ENCODE measurements around the gene BPIFB1. TPM values are rescaled to one million over a fixed set of nuclear protein-coding genes. Genes with fewer than 3 reads are reported as not detected.
A peak's percentile ranks its signal among the peaks of the same experiment; 100 is the strongest.

The BPIFB1 gene
- total and polyA plus RNA-seq, 2 of the 13 experiments (the other 11 are each of a cell fraction or from before 2014, with no cell fraction given) = 0.82 to 4.4 TPM

DNA sequence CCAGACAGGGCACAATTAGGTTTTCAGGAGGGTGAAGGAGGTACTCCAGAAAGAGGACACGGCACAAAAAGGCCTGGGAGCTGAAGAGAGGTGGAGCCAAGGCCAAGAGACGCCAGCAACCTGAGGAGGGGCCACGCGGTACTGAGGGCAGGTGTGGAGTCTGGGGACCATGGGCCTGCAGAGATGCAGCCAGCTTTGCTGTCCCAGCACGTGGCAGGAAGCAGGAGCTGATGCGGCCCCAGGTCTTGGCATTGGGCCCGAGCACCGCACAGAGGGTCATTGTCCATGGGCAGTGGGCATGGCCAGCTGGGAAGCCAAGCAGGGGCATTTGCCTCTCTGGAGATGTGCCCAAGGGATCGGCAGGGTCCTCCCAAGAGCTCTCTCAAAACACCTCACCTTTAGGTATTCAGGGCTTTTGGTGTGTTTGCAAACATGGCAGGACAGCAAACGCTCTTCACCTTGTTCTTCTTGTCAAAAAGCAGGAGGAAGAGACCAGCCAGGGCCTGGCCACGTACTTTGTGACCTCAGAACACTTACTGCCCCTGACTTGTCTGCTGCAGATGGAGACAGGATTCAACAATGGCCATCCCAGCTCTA, 1.4 kb upstream of the BPIFB1 start (continued):
- TF ChIP-seq, protein P1, sequence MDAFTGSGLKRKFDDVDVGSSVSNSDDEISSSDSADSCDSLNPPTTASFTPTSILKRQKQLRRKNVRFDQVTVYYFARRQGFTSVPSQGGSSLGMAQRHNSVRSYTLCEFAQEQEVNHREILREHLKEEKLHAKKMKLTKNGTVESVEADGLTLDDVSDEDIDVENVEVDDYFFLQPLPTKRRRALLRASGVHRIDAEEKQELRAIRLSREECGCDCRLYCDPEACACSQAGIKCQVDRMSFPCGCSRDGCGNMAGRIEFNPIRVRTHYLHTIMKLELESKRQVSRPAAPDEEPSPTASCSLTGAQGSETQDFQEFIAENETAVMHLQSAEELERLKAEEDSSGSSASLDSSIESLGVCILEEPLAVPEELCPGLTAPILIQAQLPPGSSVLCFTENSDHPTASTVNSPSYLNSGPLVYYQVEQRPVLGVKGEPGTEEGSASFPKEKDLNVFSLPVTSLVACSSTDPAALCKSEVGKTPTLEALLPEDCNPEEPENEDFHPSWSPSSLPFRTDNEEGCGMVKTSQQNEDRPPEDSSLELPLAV (CRISPR knock-in tag; conservative IDR thresholded peaks at IDR 0.05; ENCODE audit: low read depth) = no peak
- no peak for TF ChIP-seq AGO2 (optimal IDR thresholded peaks at IDR 0.05; ENCODE audit: low read depth, low read length)
- TF ChIP-seq, protein P2, sequence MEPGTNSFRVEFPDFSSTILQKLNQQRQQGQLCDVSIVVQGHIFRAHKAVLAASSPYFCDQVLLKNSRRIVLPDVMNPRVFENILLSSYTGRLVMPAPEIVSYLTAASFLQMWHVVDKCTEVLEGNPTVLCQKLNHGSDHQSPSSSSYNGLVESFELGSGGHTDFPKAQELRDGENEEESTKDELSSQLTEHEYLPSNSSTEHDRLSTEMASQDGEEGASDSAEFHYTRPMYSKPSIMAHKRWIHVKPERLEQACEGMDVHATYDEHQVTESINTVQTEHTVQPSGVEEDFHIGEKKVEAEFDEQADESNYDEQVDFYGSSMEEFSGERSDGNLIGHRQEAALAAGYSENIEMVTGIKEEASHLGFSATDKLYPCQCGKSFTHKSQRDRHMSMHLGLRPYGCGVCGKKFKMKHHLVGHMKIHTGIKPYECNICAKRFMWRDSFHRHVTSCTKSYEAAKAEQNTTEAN (CRISPR knock-in tag; conservative IDR thresholded peaks at IDR 0.05) = no peak
- TF ChIP-seq, protein P3, sequence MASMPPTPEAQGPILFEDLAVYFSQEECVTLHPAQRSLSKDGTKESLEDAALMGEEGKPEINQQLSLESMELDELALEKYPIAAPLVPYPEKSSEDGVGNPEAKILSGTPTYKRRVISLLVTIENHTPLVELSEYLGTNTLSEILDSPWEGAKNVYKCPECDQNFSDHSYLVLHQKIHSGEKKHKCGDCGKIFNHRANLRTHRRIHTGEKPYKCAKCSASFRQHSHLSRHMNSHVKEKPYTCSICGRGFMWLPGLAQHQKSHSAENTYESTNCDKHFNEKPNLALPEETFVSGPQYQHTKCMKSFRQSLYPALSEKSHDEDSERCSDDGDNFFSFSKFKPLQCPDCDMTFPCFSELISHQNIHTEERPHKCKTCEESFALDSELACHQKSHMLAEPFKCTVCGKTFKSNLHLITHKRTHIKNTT (CRISPR knock-in tag; IDR thresholded peaks at IDR 0.05) = no peak
- peak; percentile 81; the same call in 1 of the 2 replicates for TF ChIP-seq ERF (CRISPR knock-in tag; IDR thresholded peaks at IDR 0.05)
- TF ChIP-seq SRSF1 (optimal IDR thresholded peaks at IDR 0.05; ENCODE audit: low read depth, low read length) = no peak
- no peak for TF ChIP-seq NR1H2 (CRISPR knock-in tag; IDR thresholded peaks at IDR 0.05; ENCODE audit: borderline replicate concordance, low read depth)
- TF ChIP-seq CCDC6 (CRISPR knock-in tag; IDR thresholded peaks at IDR 0.05) = 0 out of 2 replicates have a peak, but pooled peaks have one; percentile 52
- peak; percentile 81 for TF ChIP-seq TSC22D2 (CRISPR knock-in tag; IDR thresholded peaks at IDR 0.05; ENCODE audit: borderline replicate concordance)
- no peak for TF ChIP-seq REXO4 (CRISPR knock-in tag; IDR thresholded peaks at IDR 0.05; ENCODE audit: borderline replicate concordance)
- TF ChIP-seq, protein P4, sequence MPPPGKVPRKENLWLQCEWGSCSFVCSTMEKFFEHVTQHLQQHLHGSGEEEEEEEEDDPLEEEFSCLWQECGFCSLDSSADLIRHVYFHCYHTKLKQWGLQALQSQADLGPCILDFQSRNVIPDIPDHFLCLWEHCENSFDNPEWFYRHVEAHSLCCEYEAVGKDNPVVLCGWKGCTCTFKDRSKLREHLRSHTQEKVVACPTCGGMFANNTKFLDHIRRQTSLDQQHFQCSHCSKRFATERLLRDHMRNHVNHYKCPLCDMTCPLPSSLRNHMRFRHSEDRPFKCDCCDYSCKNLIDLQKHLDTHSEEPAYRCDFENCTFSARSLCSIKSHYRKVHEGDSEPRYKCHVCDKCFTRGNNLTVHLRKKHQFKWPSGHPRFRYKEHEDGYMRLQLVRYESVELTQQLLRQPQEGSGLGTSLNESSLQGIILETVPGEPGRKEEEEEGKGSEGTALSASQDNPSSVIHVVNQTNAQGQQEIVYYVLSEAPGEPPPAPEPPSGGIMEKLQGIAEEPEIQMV (CRISPR knock-in tag; IDR thresholded peaks at IDR 0.05; ENCODE audit: low read depth) = no peak
- TF ChIP-seq ZNF549 (CRISPR knock-in tag; IDR thresholded peaks at IDR 0.05) = no peak
- peak; percentile 74; the same call in 1 of the 2 replicates for TF ChIP-seq ZSCAN21 (CRISPR knock-in tag; IDR thresholded peaks at IDR 0.05; ENCODE audit: borderline replicate concordance)
- TF ChIP-seq, protein P5, sequence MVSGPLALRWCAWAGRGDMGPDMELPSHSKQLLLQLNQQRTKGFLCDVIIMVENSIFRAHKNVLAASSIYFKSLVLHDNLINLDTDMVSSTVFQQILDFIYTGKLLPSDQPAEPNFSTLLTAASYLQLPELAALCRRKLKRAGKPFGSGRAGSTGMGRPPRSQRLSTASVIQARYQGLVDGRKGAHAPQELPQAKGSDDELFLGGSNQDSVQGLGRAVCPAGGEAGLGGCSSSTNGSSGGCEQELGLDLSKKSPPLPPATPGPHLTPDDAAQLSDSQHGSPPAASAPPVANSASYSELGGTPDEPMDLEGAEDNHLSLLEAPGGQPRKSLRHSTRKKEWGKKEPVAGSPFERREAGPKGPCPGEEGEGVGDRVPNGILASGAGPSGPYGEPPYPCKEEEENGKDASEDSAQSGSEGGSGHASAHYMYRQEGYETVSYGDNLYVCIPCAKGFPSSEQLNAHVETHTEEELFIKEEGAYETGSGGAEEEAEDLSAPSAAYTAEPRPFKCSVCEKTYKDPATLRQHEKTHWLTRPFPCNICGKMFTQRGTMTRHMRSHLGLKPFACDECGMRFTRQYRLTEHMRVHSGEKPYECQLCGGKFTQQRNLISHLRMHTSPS (CRISPR knock-in tag; IDR thresholded peaks at IDR 0.05; ENCODE audit: low read depth) = peak; percentile 95
- no peak for TF ChIP-seq ZIK1 (CRISPR knock-in tag; IDR thresholded peaks at IDR 0.05; ENCODE audit: borderline replicate concordance, low read depth)
- TF ChIP-seq, protein P6, sequence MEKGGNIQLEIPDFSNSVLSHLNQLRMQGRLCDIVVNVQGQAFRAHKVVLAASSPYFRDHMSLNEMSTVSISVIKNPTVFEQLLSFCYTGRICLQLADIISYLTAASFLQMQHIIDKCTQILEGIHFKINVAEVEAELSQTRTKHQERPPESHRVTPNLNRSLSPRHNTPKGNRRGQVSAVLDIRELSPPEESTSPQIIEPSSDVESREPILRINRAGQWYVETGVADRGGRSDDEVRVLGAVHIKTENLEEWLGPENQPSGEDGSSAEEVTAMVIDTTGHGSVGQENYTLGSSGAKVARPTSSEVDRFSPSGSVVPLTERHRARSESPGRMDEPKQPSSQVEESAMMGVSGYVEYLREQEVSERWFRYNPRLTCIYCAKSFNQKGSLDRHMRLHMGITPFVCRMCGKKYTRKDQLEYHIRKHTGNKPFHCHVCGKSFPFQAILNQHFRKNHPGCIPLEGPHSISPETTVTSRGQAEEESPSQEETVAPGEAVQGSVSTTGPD (CRISPR knock-in tag; IDR thresholded peaks at IDR 0.05) = no peak

Measured in HepG2 (cell line).